NB4 (cell line): Measurements from ENCODE around the gene CABLES2.

Experiments
- DNase-seq: peaks from one replicate; pipeline ENCODE4 v3.0.0; 2010; ENCODE audit warnings: low read depth
- H3K4me3 ChIP-seq: one replicate; pipeline ENCODE4 v1.5.1; 2011; ENCODE audit warnings: mild to moderate bottlenecking, low read depth, low read length, moderate library complexity
- CTCF ChIP-seq: IDR thresholded peaks from one replicate; pipeline ENCODE4 v1.5.1; 2012; ENCODE audit warnings: low read depth, low read length
- MAX ChIP-seq: IDR thresholded peaks from 2 replicates; pipeline ENCODE4 v1.6.1; 2011; ENCODE audit warnings: low read depth, low read length
- MYC ChIP-seq: IDR thresholded peaks from 2 replicates; pipeline ENCODE4 v1.6.1; 2011; ENCODE audit warnings: low read depth, low read length
- POLR2A ChIP-seq: IDR thresholded peaks from 2 replicates; pipeline ENCODE4 v1.6.1; 2011; ENCODE audit warnings: mild to moderate bottlenecking; ENCODE audit not compliant: insufficient read length; ENCODE audit errors: extremely low read depth

CABLES2 gene

GRCh38 chr20:62361799-62362589 is 45.1 kb downstream of the CABLES2 start:
- TF ChIP-seq MYC, result no peak
- no peak for TF ChIP-seq MAX
- no peak for TF ChIP-seq CTCF
- no peak for TF ChIP-seq POLR2A
- DNase-seq, result no peak
- no peak overlapping the region for H3K4me3 ChIP-seq

- DNase-seq, result no peak
- no peak for TF ChIP-seq MYC
- no peak for TF ChIP-seq MAX
- no peak for TF ChIP-seq POLR2A
- TF ChIP-seq CTCF, result no peak
- no peak overlapping the region for H3K4me3 ChIP-seq
These were observed 46.0 kb downstream of the CABLES2 start for GRCh38 chr20:62360854-62361798.

- no peak overlapping the region for H3K4me3 ChIP-seq
- DNase-seq, result no peak
- TF ChIP-seq CTCF (no peak), POLR2A (no peak), MYC (no peak), MAX (no peak)
These were observed 47.5 kb downstream of the CABLES2 start for GRCh38 chr20:62359491-62360121.

- TF ChIP-seq MAX (no peak), POLR2A (no peak), MYC (no peak), CTCF (no peak)
- H3K4me3 ChIP-seq, result no peak overlapping the region
- DNase-seq, result no peak
These were observed 48.0 kb downstream of the CABLES2 start for GRCh38 chr20:62359043-62359490.

GRCh38 chr20:62358171-62359042 is 48.7 kb downstream of the CABLES2 start:
- no peak for DNase-seq
- no peak overlapping the region for H3K4me3 ChIP-seq
- TF ChIP-seq MAX (no peak), CTCF (no peak), MYC (no peak), POLR2A (no peak)
